NCI-H1048 (cell line): ENCODE data around the gene JMJD1C.

Source experiments
- DNase-seq: peaks from one replicate; lab custom pipeline; 2025; lab: John Stamatoyannopoulos, UW

Gene JMJD1C

GRCh38 chr10:63481815-63482421 is 16.1 kb upstream of the JMJD1C start:
- DNase-seq, result no peak

GRCh38 chr10:63480237-63480636 is 14.5 kb upstream of the JMJD1C start:
- DNase-seq, result no peak

- no peak for DNase-seq
Observed at GRCh38 chr10:63478564-63478963, 12.8 kb upstream of the JMJD1C start.

- DNase-seq, result no peak
Observed at GRCh38 chr10:63477927-63478326, 12.2 kb upstream of the JMJD1C start.

- DNase-seq, result no peak
Observed at GRCh38 chr10:63474488-63474887, 8.7 kb upstream of the JMJD1C start.

- DNase-seq, result no peak
Observed at GRCh38 chr10:63470928-63471327, 5.2 kb upstream of the JMJD1C start.

GRCh38 chr10:63468947-63469346 is 3.2 kb upstream of the JMJD1C start:
- DNase-seq, result no peak

- peak; percentile 73 for DNase-seq
Observed at GRCh38 chr10:63467841-63468240, 2.1 kb upstream of the JMJD1C start.

- DNase-seq, result peak; percentile 5
Observed at GRCh38 chr10:63466144-63466935, 563 bp upstream of the JMJD1C start.

GRCh38 chr10:63464402-63465292 is 1.1 kb downstream of the JMJD1C start:
- no peak for DNase-seq

- DNase-seq, result no peak
Observed at GRCh38 chr10:63462442-63462841, 3.3 kb downstream of the JMJD1C start.

- DNase-seq, result no peak
Observed at GRCh38 chr10:63458177-63458576, 7.6 kb downstream of the JMJD1C start.

GRCh38 chr10:63457594-63457993 is 8.2 kb downstream of the JMJD1C start:
- DNase-seq, result no peak

- DNase-seq, result no peak
Observed at GRCh38 chr10:63456437-63457210, 9.2 kb downstream of the JMJD1C start.

- no peak for DNase-seq
Observed at GRCh38 chr10:63455507-63455906, 10.3 kb downstream of the JMJD1C start.

GRCh38 chr10:63454631-63455030 is 11.1 kb downstream of the JMJD1C start:
- no peak for DNase-seq

GRCh38 chr10:63452524-63452923 is 13.3 kb downstream of the JMJD1C start:
- DNase-seq, result no peak

- no peak for DNase-seq
Observed at GRCh38 chr10:63446716-63447440, 18.9 kb downstream of the JMJD1C start.

- no peak for DNase-seq
Observed at GRCh38 chr10:63441404-63441803, 24.4 kb downstream of the JMJD1C start.

- no peak for DNase-seq
Observed at GRCh38 chr10:63439607-63440006, 26.2 kb downstream of the JMJD1C start.
